H1 (cell line): ENCODE data around the gene FRMD7. TPM values are rescaled to one million over a fixed set of nuclear protein-coding genes. Genes with fewer than 3 reads are reported as not detected.

ENCODE experiments used
- CTCF ChIA-PET: fragments of 300-600 bp; sonication (Branson Sonifier 250); formaldehyde crosslinking; loops from one replicate; lab custom pipeline; 2021; ENCODE audit not compliant: partially characterized antibody; lab: Charles Lee
- POLR2A ChIA-PET: fragments of 300-600 bp; sonication (Branson Sonifier 250); formaldehyde crosslinking; loops from one replicate; lab custom pipeline; 2021; ENCODE audit warnings: inconsistent platforms; ENCODE audit not compliant: partially characterized antibody; lab: Charles Lee
- DNase-seq, 2 experiments: peaks; one replicate each; pipeline versions ENCODE4 v3.0.0 to v3.0.0-alpha.2; 2010 to 2022; ENCODE audit warnings: low spot score in 2 of 2, low read depth in 1 of 2, mixed read lengths in 1 of 2
- FAIRE-seq: peaks from 2 replicates; lab custom pipeline; 2011; peaks lifted over from hg19 to GRCh38; lab: Jason Lieb, UNC
- H2AFZ ChIP-seq: 2 replicates; pipeline ENCODE4 v1.8.1; 2012; ENCODE audit warnings: low read length, inconsistent platforms
- H2AK5ac ChIP-seq: 2 replicates; pipeline ENCODE4 v1.6.1; 2013; ENCODE audit warnings: low read depth, low read length
- H2BK120ac ChIP-seq: replicated peaks from 2 replicates; pipeline ENCODE3; 2013; ENCODE audit warnings: low read depth, low read length, inconsistent platforms
- H2BK12ac ChIP-seq: 2 replicates; pipeline ENCODE4 v1.6.1; 2013; ENCODE audit warnings: low read depth, low read length
- H2BK15ac ChIP-seq: 2 replicates; pipeline ENCODE4 v1.6.1; 2013; ENCODE audit warnings: low read length
- H2BK20ac ChIP-seq: 2 replicates; pipeline ENCODE4 v1.6.1; 2013; ENCODE audit warnings: low read length
- H2BK5ac ChIP-seq: 2 replicates; pipeline ENCODE4 v1.6.1; 2013; ENCODE audit warnings: low read depth, low read length
- H3K14ac ChIP-seq: 2 replicates; pipeline ENCODE4 v1.6.1; 2013; ENCODE audit warnings: inconsistent platforms; ENCODE audit not compliant: insufficient read length
- H3K18ac ChIP-seq: 2 replicates; pipeline ENCODE4 v1.6.1; 2013; ENCODE audit warnings: low read length; ENCODE audit errors: extremely low read depth
- H3K23ac ChIP-seq: 2 replicates; pipeline ENCODE4 v1.6.1; 2013; ENCODE audit warnings: inconsistent platforms; ENCODE audit not compliant: insufficient read length
- H3K23me2 ChIP-seq: 2 replicates; pipeline ENCODE4 v1.6.1; 2013; ENCODE audit warnings: low read depth, low read length
- H3K27ac ChIP-seq: 2 replicates; pipeline ENCODE4 v1.6.1; 2011; ENCODE audit warnings: low read depth, low read length, inconsistent platforms
- H3K27me3 ChIP-seq, 4 experiments: replicated peaks in 1 of 4; 1 replicate in 1 of 4; 2 replicates in 3 of 4; pipeline versions ENCODE4 v1.6.1 to v1.8.1; 2011 to 2013; ENCODE audit warnings: low read length in 3 of 4, mild to moderate bottlenecking in 3 of 4, inconsistent platforms in 2 of 4, mixed read lengths in 2 of 4, moderate library complexity in 1 of 4; ENCODE audit not compliant: control insufficient read depth in 3 of 4, insufficient read depth in 3 of 4; ENCODE audit errors: extremely low read depth in 1 of 4
- H3K36me3 ChIP-seq, 4 experiments: 2 replicates each; pipeline versions ENCODE4 v1.6.1 to v1.8.1; 2011 to 2013; ENCODE audit warnings: mild to moderate bottlenecking in 4 of 4, low read length in 3 of 4, moderate library complexity in 2 of 4, control low read depth in 1 of 4, inconsistent platforms in 1 of 4; ENCODE audit not compliant: insufficient read depth in 4 of 4, control insufficient read depth in 2 of 4
- H3K4ac ChIP-seq: replicated peaks from 2 replicates; pipeline ENCODE3; 2013; ENCODE audit warnings: low read length, low read depth, mixed read lengths, inconsistent platforms; ENCODE audit not compliant: insufficient read length
- H3K4me1 ChIP-seq, 4 experiments: replicated peaks in 1 of 4; 1 replicate in 1 of 4; 2 replicates in 3 of 4; pipeline versions ENCODE4 v1.6.1 to v1.8.1; 2011 to 2013; ENCODE audit warnings: low read length in 3 of 4, inconsistent platforms in 2 of 4, mixed read lengths in 1 of 4; ENCODE audit not compliant: insufficient read depth in 4 of 4, control insufficient read depth in 3 of 4
- H3K4me2 ChIP-seq, 2 experiments: 2 replicates each; pipeline versions ENCODE4 v1.6.1 to v1.8.1; 2011 to 2013; ENCODE audit warnings: low read depth in 2 of 2, low read length in 2 of 2, control low read depth in 1 of 2, inconsistent platforms in 1 of 2, mild to moderate bottlenecking in 1 of 2; ENCODE audit not compliant: insufficient read depth in 1 of 2
- H3K4me3 ChIP-seq, 4 experiments: fragments of 200-600, 300-600 bp in 1 of 4; sonication (generic), shearing (Covaris generic), sonication (Bioruptor Twin) in 1 of 4; 2 replicates each; pipeline versions ENCODE4 v1.5.1 to v1.8.1; 2011 to 2016; ENCODE audit warnings: low read length in 4 of 4, low read depth in 3 of 4, control low read depth in 2 of 4, inconsistent platforms in 2 of 4, mild to moderate bottlenecking in 2 of 4, mixed read lengths in 1 of 4, moderate library complexity in 1 of 4; ENCODE audit not compliant: insufficient read depth in 2 of 4; ENCODE audit errors: extremely low read depth in 1 of 4
- H3K56ac ChIP-seq: replicated peaks from 2 replicates; pipeline ENCODE3; 2013; ENCODE audit warnings: low read depth, mild to moderate bottlenecking, mixed read lengths, low read length, inconsistent platforms; ENCODE audit not compliant: insufficient read length
- H3K79me1 ChIP-seq: 2 replicates; pipeline ENCODE4 v1.6.1; 2013; ENCODE audit warnings: low read depth, low read length, control low read depth
- H3K79me2 ChIP-seq, 2 experiments: 2 replicates each; pipeline versions ENCODE4 v1.6.1 to v1.8.1; 2012 to 2013; ENCODE audit warnings: low read length in 2 of 2, mild to moderate bottlenecking in 2 of 2, inconsistent platforms in 1 of 2; ENCODE audit not compliant: insufficient read depth in 2 of 2, control insufficient read depth in 1 of 2
- H3K9ac ChIP-seq, 4 experiments: replicated peaks in 1 of 4; 1 replicate in 1 of 4; 2 replicates in 3 of 4; pipeline versions ENCODE4 v1.6.1 to v1.8.1; 2011 to 2013; ENCODE audit warnings: low read depth in 3 of 4, low read length in 3 of 4, control low read depth in 2 of 4, mild to moderate bottlenecking in 2 of 4, moderate library complexity in 2 of 4, inconsistent platforms in 1 of 4; ENCODE audit errors: extremely low read depth in 1 of 4
- H3K9me3 ChIP-seq, 2 experiments: 2 replicates each; pipeline versions ENCODE4 v1.6.1 to v1.8.1; 2012 to 2013; ENCODE audit warnings: mild to moderate bottlenecking in 2 of 2, moderate library complexity in 2 of 2, control low read depth in 1 of 2, inconsistent platforms in 1 of 2, low read depth in 1 of 2, low read length in 1 of 2, mixed read lengths in 1 of 2; ENCODE audit not compliant: insufficient read depth in 2 of 2
- H4K20me1 ChIP-seq, 2 experiments: replicated peaks in 1 of 2; 2 replicates each; pipeline versions ENCODE3 to v1.8.1; 2011 to 2013; ENCODE audit warnings: inconsistent platforms in 2 of 2, low read length in 2 of 2, mild to moderate bottlenecking in 1 of 2; ENCODE audit not compliant: insufficient read depth in 2 of 2, control insufficient read depth in 1 of 2
- H4K5ac ChIP-seq: 2 replicates; pipeline ENCODE4 v1.6.1; 2013; ENCODE audit warnings: low read length, low read depth, mixed read lengths, inconsistent platforms; ENCODE audit not compliant: insufficient read length
- H4K8ac ChIP-seq: 2 replicates; pipeline ENCODE4 v1.8.0; 2013; ENCODE audit warnings: mild to moderate bottlenecking, moderate library complexity, low read length, inconsistent platforms; ENCODE audit not compliant: insufficient read depth; ENCODE audit errors: extremely low read depth
- H4K91ac ChIP-seq: replicated peaks from 2 replicates; pipeline ENCODE3; 2013; ENCODE audit warnings: low read length, mixed read lengths, inconsistent platforms; ENCODE audit not compliant: insufficient read length
- BACH1 ChIP-seq: IDR thresholded peaks from 2 replicates; pipeline ENCODE4 v1.6.1; 2012; ENCODE audit warnings: low read length, improper control_type of control experiment
- BCL11A ChIP-seq, 2 experiments: IDR thresholded peaks; one replicate each; pipeline ENCODE4 v1.6.1; 2011; ENCODE audit warnings: low read depth in 2 of 2, low read length in 2 of 2, mild to moderate bottlenecking in 2 of 2
- EZH2 ChIP-seq: fragments of 200-600 bp; sonication (generic); IDR thresholded peaks from 2 replicates; pipeline ENCODE4 v1.7.1; 2012; ENCODE audit warnings: low read depth, mild to moderate bottlenecking, moderate library complexity, low read length, inconsistent platforms; ENCODE audit not compliant: severe bottlenecking
- HDAC2 ChIP-seq, 2 experiments: fragments of 300-600 bp in 1 of 2; sonication (generic) in 1 of 2; IDR thresholded peaks; 2 replicates each; pipeline ENCODE4 v1.6.1; 2011 to 2012; ENCODE audit warnings: low read depth in 2 of 2, low read length in 2 of 2, mild to moderate bottlenecking in 2 of 2, moderate library complexity in 2 of 2, borderline replicate concordance in 1 of 2, inconsistent platforms in 1 of 2
- JUN ChIP-seq: IDR thresholded peaks from 2 replicates; pipeline ENCODE4 v1.6.1; 2011; ENCODE audit warnings: low read depth, mild to moderate bottlenecking, improper control_type of control experiment, low read length
- MAFK ChIP-seq: IDR thresholded peaks from 2 replicates; pipeline ENCODE4 v1.6.1; 2012; ENCODE audit warnings: low read depth, mild to moderate bottlenecking, improper control_type of control experiment, low read length
- SIN3A ChIP-seq, 2 experiments: IDR thresholded peaks in 1 of 2; conservative IDR thresholded peaks in 1 of 2; 2 replicates each; pipeline ENCODE4 v1.6.1; 2011 to 2012; ENCODE audit warnings: low read length in 2 of 2, improper control_type of control experiment in 1 of 2, low read depth in 1 of 2, mild to moderate bottlenecking in 1 of 2
- WGBS, 2 experiments: shearing (Covaris generic) in 1 of 2; methylation state at CpG; one replicate each; pipeline versions ENCODE4 v1.1.6 to v1.1.7; 2013 to 2015; ENCODE audit warnings: low lambda C conversion rate in 2 of 2, mixed read lengths in 2 of 2, inconsistent platforms in 1 of 2, low coverage in 1 of 2, missing lambda C conversion rate in 1 of 2; ENCODE audit not compliant: insufficient replicate concordance in 2 of 2, insufficient coverage in 1 of 2, insufficient read length in 1 of 2; ENCODE audit errors: extremely low coverage in 1 of 2, missing lambda C conversion rate in 1 of 2; 5-methylcytosine and 5-hydroxymethylcytosine counted together
- polyA plus RNA-seq, 7 experiments: library from polyadenylated mRNA; depleted of rRNA in 3 of 7; stranded (reverse) in 5 of 7; unstranded in 2 of 7; fragments of >200 nt in 5 of 7; fragments of 200-250 nt in 2 of 7; gene quantifications; 1 replicate in 5 of 7; 2 replicates in 1 of 7; 4 replicates in 1 of 7; pipeline versions ENCODE4 v1.2.1 to v1.2.3, GENCODE V29; 2011 to 2013; ENCODE audit warnings: missing spikeins in 2 of 7, mixed read lengths in 2 of 7
- total RNA-seq: library from RNA; stranded (reverse); fragmentation: NEBNext Ultra II Directional; extraction: Animal tissue kit (Norgen Biotek cat#: 25700); gene quantifications from 2 replicates; pipeline ENCODE4 v1.2.1, GENCODE V29; 2021
- TF ChIP-seq, protein P1 (sequence below): IDR thresholded peaks from 2 replicates; pipeline ENCODE4 v1.6.1; 2011; ENCODE audit warnings: low read depth, mild to moderate bottlenecking, low read length; ENCODE audit not compliant: insufficient read depth
- TF ChIP-seq, protein P2 (sequence below): IDR thresholded peaks from 2 replicates; pipeline ENCODE4 v1.6.1; 2011; ENCODE audit warnings: low read length, improper control_type of control experiment

Gene FRMD7
- total and polyA plus RNA-seq, 2 of the 8 experiments (the other 6 are each of a cell fraction or from before 2014, with no cell fraction given) = not detected

DNA sequence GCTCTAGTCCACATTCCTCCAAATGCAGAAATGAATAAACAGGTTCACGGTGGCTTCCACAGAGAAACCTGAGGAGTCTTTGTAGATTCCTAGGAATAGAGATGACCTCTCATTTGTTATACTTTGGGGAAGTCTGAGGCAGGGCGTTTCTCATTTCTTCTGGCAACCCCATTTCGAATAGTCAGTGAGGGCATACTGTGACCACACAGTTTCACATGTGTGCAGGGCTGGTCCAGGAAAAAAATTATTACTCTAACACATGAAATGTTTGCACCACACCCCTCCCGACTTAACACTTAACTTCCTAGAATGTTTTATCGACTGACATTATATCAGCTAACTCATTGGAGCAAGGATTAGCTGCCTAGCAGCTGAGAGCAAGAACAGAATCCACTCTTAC lies 12.0 kb downstream of the FRMD7 start:
- Histone ChIP-seq H3K4me1 (peaks cover 0 to 7% (median 0%) of the 10 kb centered on the region in 4 experiments; a peak in 1 of 7 replicates), H3K18ac (no peak overlapping the region), H3K4me3 (no peak overlapping the region), H3K9ac (no peak overlapping the region), H2BK20ac (no peak overlapping the region), H3K9me3 (no peaks in the 10 kb centered on the region), H3K23me2 (no peaks in the 10 kb centered on the region), H2BK120ac (no peak overlapping the region), H3K4me2 (no peak overlapping the region), H4K8ac (no peak overlapping the region), H4K20me1 (no peaks in the 10 kb centered on the region), H3K36me3 (no peaks in the 10 kb centered on the region)
- WGBS, 2 experiments = 91% methylated on average over 5 of the region's 5 CpGs; no CpG with 5 or more reads in 1 of the 2 experiments
- FAIRE-seq (no peak), DNase-seq (no peak)
- TF ChIP-seq BCL11A (IDR thresholded peaks at IDR 0.05; ENCODE audit: low read depth in 2 of 2, low read length in 2 of 2) (no peak), MAFK (no peak), BACH1 (no peak), EZH2 (no peak), SIN3A (conservative IDR thresholded peaks at IDR 0.05 in 1 of 2, IDR thresholded peaks at IDR 0.05 in 1 of 2; ENCODE audit: low read depth in 1 of 2, low read length in 2 of 2) (no peak), HDAC2 (IDR thresholded peaks at IDR 0.05; ENCODE audit: borderline replicate concordance in 1 of 2, low read depth in 2 of 2, low read length in 2 of 2) (no peak), JUN (no peak)
- TF ChIP-seq, protein P1, sequence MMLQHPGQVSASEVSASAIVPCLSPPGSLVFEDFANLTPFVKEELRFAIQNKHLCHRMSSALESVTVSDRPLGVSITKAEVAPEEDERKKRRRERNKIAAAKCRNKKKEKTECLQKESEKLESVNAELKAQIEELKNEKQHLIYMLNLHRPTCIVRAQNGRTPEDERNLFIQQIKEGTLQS = no peak
- TF ChIP-seq, protein P2, sequence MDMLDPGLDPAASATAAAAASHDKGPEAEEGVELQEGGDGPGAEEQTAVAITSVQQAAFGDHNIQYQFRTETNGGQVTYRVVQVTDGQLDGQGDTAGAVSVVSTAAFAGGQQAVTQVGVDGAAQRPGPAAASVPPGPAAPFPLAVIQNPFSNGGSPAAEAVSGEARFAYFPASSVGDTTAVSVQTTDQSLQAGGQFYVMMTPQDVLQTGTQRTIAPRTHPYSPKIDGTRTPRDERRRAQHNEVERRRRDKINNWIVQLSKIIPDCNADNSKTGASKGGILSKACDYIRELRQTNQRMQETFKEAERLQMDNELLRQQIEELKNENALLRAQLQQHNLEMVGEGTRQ = no peak
- TF ChIP-seq, all 59 proteins: peak for 0
- CTCF ChIA-PET = interaction anchor here (1.1 kb wide), 1 partner anchor 23 kb away, joined by 4 read pairs; no protein-coding TSS in a partner anchor
- Histone ChIP-seq H3K27ac (no peak overlapping the region), H2BK12ac (no peak overlapping the region), H2AFZ (no peak overlapping the region), H3K14ac (no peak overlapping the region), H3K27me3 (no peaks in the 10 kb centered on the region), H3K79me2 (no peaks in the 10 kb centered on the region), H2AK5ac (no peak overlapping the region), H2BK15ac (no peak overlapping the region), H3K56ac (no peak overlapping the region), H3K79me1 (no peaks in the 10 kb centered on the region), H2BK5ac (no peak overlapping the region), H3K4ac (no peak overlapping the region), H4K5ac (no peak overlapping the region), H3K23ac (no peak overlapping the region), H4K91ac (no peak overlapping the region)
- POLR2A ChIA-PET = no interaction called here
